HL-60 (cell line): ENCODE measurements around the gene GRIK1.

ENCODE experiments used
- DNase-seq, 2 experiments: peaks; one replicate each; pipeline ENCODE4 v3.0.0-alpha.2; 2010 to 2020; ENCODE audit warnings: low read depth in 1 of 2, low spot score in 1 of 2
- H3K27ac ChIP-seq: fragments of 250-450 bp; sonication (Bioruptor Pico); replicated peaks from 2 replicates; pipeline ENCODE4 v1.5.1; 2020; ENCODE audit warnings: mild to moderate bottlenecking, moderate library complexity
- H3K27me3 ChIP-seq: fragments of 250-450 bp; sonication (Bioruptor Pico); 2 replicates; pipeline ENCODE4 v1.5.1; 2021; ENCODE audit warnings: mild to moderate bottlenecking, moderate library complexity; ENCODE audit not compliant: insufficient read depth, poor library complexity, severe bottlenecking
- H3K4me3 ChIP-seq: replicated peaks from 2 replicates; pipeline ENCODE4 v1.5.1; 2011; ENCODE audit warnings: mild to moderate bottlenecking, control low read depth, low read length; ENCODE audit not compliant: insufficient read depth
- CTCF ChIP-seq: IDR thresholded peaks from one replicate; pipeline ENCODE4 v1.5.1; 2011; ENCODE audit warnings: low read length, control low read depth, inconsistent platforms; ENCODE audit not compliant: insufficient read depth
- GABPA ChIP-seq: IDR thresholded peaks from 2 replicates; pipeline ENCODE4 v1.6.1; 2012; ENCODE audit warnings: low read depth
- POLR2AphosphoS5 ChIP-seq: IDR thresholded peaks from 2 replicates; pipeline ENCODE4 v1.6.1; 2012; ENCODE audit warnings: low read depth
- REST ChIP-seq: IDR thresholded peaks from 2 replicates; pipeline ENCODE4 v1.6.1; 2012; ENCODE audit warnings: low read depth; ENCODE audit not compliant: insufficient replicate concordance
- SPI1 ChIP-seq: IDR thresholded peaks from 2 replicates; pipeline ENCODE4 v1.6.1; 2012; ENCODE audit warnings: low read depth, mild to moderate bottlenecking, borderline replicate concordance

GRIK1 gene

GRCh38 chr21:29851611-29852010 is 88.2 kb downstream of the GRIK1 start:
- no peak overlapping the region for H3K4me3 ChIP-seq
- DNase-seq, result no peak
- TF ChIP-seq SPI1 (no peak), POLR2AphosphoS5 (no peak), CTCF (no peak), GABPA (no peak), REST (no peak)
- H3K27ac ChIP-seq, result no peak overlapping the region
- H3K27me3 ChIP-seq, result no peaks in the 10 kb centered on the region

GRCh38 chr21:29849735-29850176 is 90.0 kb downstream of the GRIK1 start:
- TF ChIP-seq SPI1 (no peak), REST (no peak), GABPA (no peak), POLR2AphosphoS5 (no peak), CTCF (peak; percentile 73)
- Histone ChIP-seq H3K27me3 (no peaks in the 10 kb centered on the region), H3K27ac (no peak overlapping the region), H3K4me3 (no peak overlapping the region)
- DNase-seq, result peak; percentile 27 to 66

GRCh38 chr21:29843804-29844203 is 96.0 kb downstream of the GRIK1 start:
- Histone ChIP-seq H3K27ac (no peak overlapping the region), H3K27me3 (no peaks in the 10 kb centered on the region), H3K4me3 (no peak overlapping the region)
- no peak for TF ChIP-seq POLR2AphosphoS5
- TF ChIP-seq CTCF, result no peak
- TF ChIP-seq SPI1, result no peak
- TF ChIP-seq REST, result no peak
- TF ChIP-seq GABPA, result no peak
- DNase-seq, result no peak
